Left ventricle myocardium inferior (tissue), 1 donor: ENCODE results near the gene SERGEF. TPM values are rescaled to one million over a fixed set of nuclear protein-coding genes. Genes with fewer than 3 reads are reported as not detected.

Experiments used
- DNase-seq: peaks from one replicate; pipeline ENCODE4 v3.0.0-alpha.2; 2020
- H3K27ac ChIP-seq: fragments of 200-600 bp; replicated peaks from 2 replicates; pipeline ENCODE4 v1.8.0; 2021
- H3K27me3 ChIP-seq: fragments of 200-600 bp; 2 replicates; pipeline ENCODE4 v1.8.0; 2021; ENCODE audit warnings: low read depth
- H3K36me3 ChIP-seq: fragments of 200-600 bp; 2 replicates; pipeline ENCODE4 v1.8.0; 2021
- H3K4me1 ChIP-seq: fragments of 200-600 bp; 2 replicates; pipeline ENCODE4 v1.8.0; 2021
- H3K4me3 ChIP-seq: fragments of 200-600 bp; 2 replicates; pipeline ENCODE4 v1.8.0; 2021; ENCODE audit warnings: mild to moderate bottlenecking, moderate library complexity
- H3K9me3 ChIP-seq: fragments of 200-600 bp; replicated peaks from 2 replicates; pipeline ENCODE4 v1.8.0; 2021
- CTCF ChIP-seq: fragments of 200-600 bp; IDR thresholded peaks from 2 replicates; pipeline ENCODE4 v1.8.0; 2021; ENCODE audit warnings: antibody characterized with exemption, mild to moderate bottlenecking, borderline replicate concordance
- intact Hi-C: fragments of 100-400 bp; cut with micrococcal nuclease; formaldehyde crosslinking; loops from one replicate; pipeline ENCODE4 v1.11.0; 2022
- total RNA-seq: library from RNA; stranded (reverse); fragmentation: NEBNext Ultra II Directional; extraction: Animal tissue kit (Norgen Biotek cat#: 25700); gene quantifications from one replicate; pipeline ENCODE4 v1.2.1, GENCODE V29; 2021
- donor health status: DM: no; HTN: yes; CAD: no; lungs with severe emphysema.

Gene SERGEF
- total RNA-seq, 1 donor from 2014 or later, result 13.1 TPM

DNA sequence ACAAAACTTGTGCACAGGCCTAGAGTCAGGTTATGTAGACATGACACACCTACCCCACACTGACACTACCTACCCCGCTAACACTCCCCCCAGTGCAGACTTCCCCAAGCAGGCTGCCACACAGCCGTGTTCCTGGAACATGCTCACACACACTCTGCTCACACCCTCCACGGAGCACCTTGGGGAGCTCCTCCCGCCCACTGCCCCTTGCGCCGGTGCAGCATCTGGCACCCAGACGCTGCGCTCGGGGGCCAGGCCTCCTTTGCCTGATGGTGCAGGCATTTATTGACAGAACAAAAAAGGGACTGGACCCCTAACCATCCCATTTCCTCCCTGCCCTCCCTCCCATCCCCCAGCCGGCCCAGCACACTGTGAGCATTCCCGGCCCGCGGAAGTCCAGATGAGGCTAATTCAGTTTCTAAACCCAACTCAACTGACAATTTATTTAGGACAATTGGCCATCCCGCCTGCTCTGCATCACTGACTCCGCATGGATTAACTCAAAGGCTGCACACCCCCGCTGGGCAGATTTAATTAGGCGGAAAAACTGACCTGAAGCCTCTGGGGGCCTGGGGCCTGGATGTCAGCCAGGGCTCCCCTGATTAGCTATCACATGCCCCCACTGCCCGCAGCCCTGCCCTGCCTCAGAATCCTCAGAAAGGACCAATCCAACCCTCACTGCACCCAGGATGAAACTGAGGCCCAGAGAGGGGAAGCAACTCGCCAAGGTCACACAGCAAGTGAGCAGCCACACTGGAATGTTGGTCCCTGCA is 248.2 kb downstream of the SERGEF start:
- TF ChIP-seq CTCF, result no peak
- Histone ChIP-seq H3K4me1 (peaks cover 7% of the 10 kb centered on the region), H3K36me3 (no peaks in the 10 kb centered on the region), H3K9me3 (no peaks in the 10 kb centered on the region), H3K27ac (no peak overlapping the region), H3K4me3 (no peak overlapping the region), H3K27me3 (peaks cover 2% of the 10 kb centered on the region)
- intact Hi-C loops, result loop anchor here (10.0 kb wide), 1 partner anchor 210 kb away; no protein-coding TSS in a partner anchor
- DNase-seq, result no peak

DNA sequence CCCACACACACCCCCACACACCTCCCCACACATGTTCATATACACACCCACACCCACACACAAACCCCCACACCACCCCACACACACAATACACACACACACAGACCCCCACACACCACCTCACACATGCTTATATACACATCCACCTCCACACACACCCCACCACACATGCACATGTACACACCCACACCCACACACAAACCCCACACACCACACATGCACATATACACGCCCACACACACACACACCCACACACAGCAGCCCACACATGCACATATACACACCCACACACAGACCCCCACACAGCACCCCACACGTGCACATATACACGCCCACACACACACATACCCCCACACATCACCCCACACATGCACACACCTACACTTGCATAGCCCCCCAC is 249.1 kb downstream of the SERGEF start:
- no peak for DNase-seq
- no peak overlapping the region for H3K4me3 ChIP-seq
- intact Hi-C loops, result loop anchor here (10.0 kb wide), 1 partner anchor 211 kb away; no protein-coding TSS in a partner anchor
- peaks cover 7% of the 10 kb centered on the region for H3K4me1 ChIP-seq
- peaks cover 2% of the 10 kb centered on the region for H3K27me3 ChIP-seq
- no peak for TF ChIP-seq CTCF
- peaks cover 4% of the 10 kb centered on the region for H3K9me3 ChIP-seq
- H3K36me3 ChIP-seq, result no peaks in the 10 kb centered on the region
- H3K27ac ChIP-seq, result no peak overlapping the region

- no peak for TF ChIP-seq CTCF
- no peak for DNase-seq
- H3K4me1 ChIP-seq, result peaks cover 7% of the 10 kb centered on the region
- intact Hi-C loops, result loop anchor here (10.0 kb wide), 1 partner anchor 212 kb away; no protein-coding TSS in a partner anchor
- peaks cover 9% of the 10 kb centered on the region for H3K9me3 ChIP-seq
- H3K27me3 ChIP-seq, result peaks cover 2% of the 10 kb centered on the region
- no peak overlapping the region for H3K4me3 ChIP-seq
- H3K36me3 ChIP-seq, result no peaks in the 10 kb centered on the region
- H3K27ac ChIP-seq, result no peak overlapping the region
Observed at GRCh38 chr11:17763244-17763643, 249.6 kb downstream of the SERGEF start.

DNA sequence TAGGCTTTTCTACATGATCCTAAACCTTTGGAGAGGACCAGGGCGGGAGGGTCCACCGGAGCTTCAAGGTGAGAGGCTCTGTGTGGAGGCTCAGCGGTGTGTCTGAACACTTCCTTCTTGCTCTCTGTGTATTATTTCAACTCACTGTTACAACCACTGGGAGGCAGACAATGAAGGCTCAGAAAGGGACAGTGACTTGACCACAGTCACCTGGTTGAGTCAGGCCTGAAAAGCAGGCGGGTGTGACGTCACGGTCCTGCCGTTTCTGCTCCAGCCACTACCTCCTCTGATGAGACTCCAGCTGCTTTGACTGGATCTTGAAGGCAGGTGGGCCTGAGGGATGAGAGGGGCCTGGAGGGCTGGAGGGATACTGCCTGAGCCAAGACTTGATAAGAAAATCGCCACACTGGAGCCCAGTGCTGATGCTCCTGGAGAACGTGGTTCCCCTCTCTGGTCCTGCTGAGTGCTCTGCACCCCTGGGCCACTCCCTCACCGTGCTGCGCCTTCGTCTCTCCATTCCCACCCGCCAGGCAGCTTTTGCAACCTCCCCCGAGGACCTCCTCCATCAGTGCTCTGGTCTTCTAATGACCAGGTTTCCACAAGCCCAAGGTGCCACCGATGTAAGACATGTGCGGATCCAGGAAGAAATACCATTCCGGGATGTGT is 250.4 kb downstream of the SERGEF start:
- H3K4me3 ChIP-seq, result no peak overlapping the region
- peaks cover 12% of the 10 kb centered on the region for H3K9me3 ChIP-seq
- no peak for DNase-seq
- no peaks in the 10 kb centered on the region for H3K36me3 ChIP-seq
- H3K4me1 ChIP-seq, result peaks cover 7% of the 10 kb centered on the region
- TF ChIP-seq CTCF, result no peak
- intact Hi-C loops, result loop anchor here (10.0 kb wide), 1 partner anchor 212 kb away; no protein-coding TSS in a partner anchor
- no peak overlapping the region for H3K27ac ChIP-seq
- peaks cover 2% of the 10 kb centered on the region for H3K27me3 ChIP-seq

DNA sequence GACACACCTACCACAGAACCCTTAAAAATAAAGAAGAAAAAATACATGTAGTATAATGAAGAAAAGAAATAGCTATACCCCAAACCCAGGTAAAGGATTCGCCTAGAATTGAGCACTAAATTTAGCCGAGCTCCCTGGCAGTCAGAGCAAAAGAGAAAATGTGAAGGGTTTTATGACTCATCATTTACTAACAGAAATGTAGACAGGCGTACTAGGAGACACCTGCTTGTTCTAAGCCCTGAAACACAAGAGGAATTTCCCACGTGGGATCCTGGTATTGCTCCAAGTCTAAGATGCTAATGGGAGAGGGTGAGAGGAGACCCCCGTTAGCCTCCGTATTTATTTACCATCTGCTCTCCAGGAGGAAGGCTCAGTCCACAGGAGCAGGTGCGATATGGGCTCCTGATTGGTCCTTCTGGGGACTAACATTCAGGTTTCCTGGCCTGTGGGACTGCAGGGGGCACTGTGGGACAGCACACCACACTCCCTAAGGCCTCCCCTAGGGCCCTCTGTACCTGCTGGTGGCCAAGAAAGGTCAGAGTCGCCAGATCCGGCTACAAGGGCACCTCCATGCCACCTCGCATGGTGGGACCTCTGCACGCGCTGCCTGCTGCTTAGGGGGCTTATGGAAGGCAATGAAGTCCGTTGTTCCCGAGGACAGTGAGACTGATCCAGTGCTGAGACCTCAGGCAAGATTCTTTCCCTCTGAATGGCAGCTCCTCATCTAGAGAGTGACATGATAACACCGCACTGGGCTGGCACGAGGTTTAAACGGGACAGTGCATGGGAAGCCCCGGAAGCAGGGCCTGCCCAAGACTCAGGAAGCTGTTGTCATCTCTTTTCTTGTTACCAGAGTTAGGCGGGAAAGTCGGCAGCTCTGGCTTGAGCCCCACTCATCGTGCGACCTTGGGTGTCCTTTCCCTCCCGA is 252.5 kb downstream of the SERGEF start:
- H3K27me3 ChIP-seq, result peaks cover 12% of the 10 kb centered on the region
- intact Hi-C loops, result loop anchor here (10.0 kb wide), 1 partner anchor 214 kb away; no protein-coding TSS in a partner anchor
- H3K4me3 ChIP-seq, result no peak overlapping the region
- no peak overlapping the region for H3K27ac ChIP-seq
- H3K36me3 ChIP-seq, result no peaks in the 10 kb centered on the region
- peak; percentile 51 for DNase-seq
- H3K9me3 ChIP-seq, result peaks cover 12% of the 10 kb centered on the region
- peaks cover 7% of the 10 kb centered on the region for H3K4me1 ChIP-seq
- TF ChIP-seq CTCF, result peak; percentile 69
